ENCODE data around the gene RIPK1. TPM values are rescaled to one million over a fixed set of nuclear protein-coding genes. Genes with fewer than 3 reads are reported as not detected.

RIPK1 gene
- total RNA-seq, 1 experiment from 2014 or later, result 19.1 TPM

DNA sequence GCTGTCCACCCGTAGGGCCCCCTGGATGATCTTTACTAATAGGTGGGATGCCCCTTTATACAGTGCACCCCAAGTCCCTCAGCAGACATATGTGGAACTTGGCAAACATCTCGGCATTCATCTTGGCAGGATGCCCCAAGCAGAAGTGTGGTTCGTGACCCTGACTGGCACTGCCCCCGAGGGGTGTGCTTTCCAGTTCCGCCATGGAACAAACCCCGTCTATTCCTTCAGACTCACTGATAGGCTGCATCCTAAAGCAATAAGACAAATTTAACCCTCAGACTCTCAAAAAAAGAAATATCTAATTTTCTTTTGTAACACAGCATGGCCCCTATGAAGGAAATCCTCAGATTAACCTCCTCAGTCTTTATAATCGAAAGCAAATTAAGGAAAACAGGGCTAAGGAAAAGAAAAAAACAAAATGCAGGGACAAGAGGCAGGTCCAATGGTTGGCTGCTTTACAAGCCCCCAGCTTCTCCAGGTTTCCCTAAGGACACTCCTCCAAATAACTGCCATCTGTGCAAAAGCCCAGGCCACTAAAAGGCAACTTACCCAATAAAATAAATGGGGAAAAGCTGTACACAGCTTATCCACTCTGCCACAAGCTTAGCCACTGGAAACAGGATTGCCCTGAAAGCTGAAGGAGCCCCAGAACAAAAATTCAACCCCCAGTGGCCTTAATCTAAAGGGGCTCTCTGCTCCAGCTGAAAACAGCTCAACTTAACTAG lies 30.5 kb upstream of the RIPK1 start:
- RAD21 ChIA-PET (ENCODE audit: low non-redundant PET in 1 of 2, low total read pairs in 2 of 2, uncharacterized antibody in 2 of 2, unreplicated experiment in 2 of 2), result no interaction called here
- no peak for DNase-seq (ENCODE audit: low read depth, low spot score)
- BruUV-seq (replicated peaks), result no TSS peak
- intact Hi-C loops (cut with micrococcal nuclease), result no loop called here
- POLR2A ChIA-PET, result interaction anchor here (0.6 kb wide), 1 partner anchor 75 kb away, joined by 3 read pairs; no protein-coding TSS in a partner anchor
- no peak overlapping the region for H3K9ac ChIP-seq (ENCODE audit: low read length)
- no peak overlapping the region for H2AFZ ChIP-seq (ENCODE audit: low read depth, low read length, poor library complexity, severe bottlenecking)
- H3K4me1 ChIP-seq (ENCODE audit: control insufficient read depth in 1 of 2, insufficient read depth in 2 of 2, low read length in 2 of 2), result no peaks in the 10 kb centered on the region
- no peak overlapping the region for H3K4me2 ChIP-seq (ENCODE audit: low read length)
- no peaks in the 10 kb centered on the region for H3K79me2 ChIP-seq (ENCODE audit: insufficient read depth, low read length)
- no peak overlapping the region for H3K27ac ChIP-seq (ENCODE audit: low read depth, low read length)
- no peak for ATAC-seq
- H3K36me3 ChIP-seq (ENCODE audit: control insufficient read depth in 1 of 2, insufficient read depth in 2 of 2, low read length in 2 of 2), result no peaks in the 10 kb centered on the region
- H4K20me1 ChIP-seq (ENCODE audit: insufficient read depth), result no peaks in the 10 kb centered on the region
- no peaks in the 10 kb centered on the region for H3K27me3 ChIP-seq (ENCODE audit: insufficient read depth, low read length)
- H3K9me3 ChIP-seq (ENCODE audit: control insufficient read depth in 1 of 2, insufficient read depth in 1 of 2, low read depth in 1 of 2, low read length in 2 of 2), result no peaks in the 10 kb centered on the region
- no peak overlapping the region for H3K4me3 ChIP-seq (replicated peaks in 1 of 2; ENCODE audit: low read depth in 1 of 2, low read length in 2 of 2)
- no peaks in the 10 kb centered on the region for H3K9me2 ChIP-seq (ENCODE audit: insufficient read depth)
- no peak for TF ChIP-seq ZNF274 (IDR thresholded peaks at IDR 0.05; ENCODE audit: low read depth, low read length)
- TF ChIP-seq, protein P1, sequence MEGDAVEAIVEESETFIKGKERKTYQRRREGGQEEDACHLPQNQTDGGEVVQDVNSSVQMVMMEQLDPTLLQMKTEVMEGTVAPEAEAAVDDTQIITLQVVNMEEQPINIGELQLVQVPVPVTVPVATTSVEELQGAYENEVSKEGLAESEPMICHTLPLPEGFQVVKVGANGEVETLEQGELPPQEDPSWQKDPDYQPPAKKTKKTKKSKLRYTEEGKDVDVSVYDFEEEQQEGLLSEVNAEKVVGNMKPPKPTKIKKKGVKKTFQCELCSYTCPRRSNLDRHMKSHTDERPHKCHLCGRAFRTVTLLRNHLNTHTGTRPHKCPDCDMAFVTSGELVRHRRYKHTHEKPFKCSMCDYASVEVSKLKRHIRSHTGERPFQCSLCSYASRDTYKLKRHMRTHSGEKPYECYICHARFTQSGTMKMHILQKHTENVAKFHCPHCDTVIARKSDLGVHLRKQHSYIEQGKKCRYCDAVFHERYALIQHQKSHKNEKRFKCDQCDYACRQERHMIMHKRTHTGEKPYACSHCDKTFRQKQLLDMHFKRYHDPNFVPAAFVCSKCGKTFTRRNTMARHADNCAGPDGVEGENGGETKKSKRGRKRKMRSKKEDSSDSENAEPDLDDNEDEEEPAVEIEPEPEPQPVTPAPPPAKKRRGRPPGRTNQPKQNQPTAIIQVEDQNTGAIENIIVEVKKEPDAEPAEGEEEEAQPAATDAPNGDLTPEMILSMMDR (IDR thresholded peaks at IDR 0.05 in 2 of 3, conservative IDR thresholded peaks at IDR 0.05 in 1 of 3; ENCODE audit: borderline replicate concordance in 1 of 3, insufficient read depth in 1 of 3, low read depth in 2 of 3, low read length in 2 of 3), result no peak
- TF ChIP-seq, protein P2, sequence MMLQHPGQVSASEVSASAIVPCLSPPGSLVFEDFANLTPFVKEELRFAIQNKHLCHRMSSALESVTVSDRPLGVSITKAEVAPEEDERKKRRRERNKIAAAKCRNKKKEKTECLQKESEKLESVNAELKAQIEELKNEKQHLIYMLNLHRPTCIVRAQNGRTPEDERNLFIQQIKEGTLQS (IDR thresholded peaks at IDR 0.05), result no peak
- TF ChIP-seq SP1 (IDR thresholded peaks at IDR 0.05; ENCODE audit: low read depth), result no peak
- no peak for TF ChIP-seq FOSL1 (IDR thresholded peaks at IDR 0.05; ENCODE audit: low read depth)
- TF ChIP-seq, protein P3, sequence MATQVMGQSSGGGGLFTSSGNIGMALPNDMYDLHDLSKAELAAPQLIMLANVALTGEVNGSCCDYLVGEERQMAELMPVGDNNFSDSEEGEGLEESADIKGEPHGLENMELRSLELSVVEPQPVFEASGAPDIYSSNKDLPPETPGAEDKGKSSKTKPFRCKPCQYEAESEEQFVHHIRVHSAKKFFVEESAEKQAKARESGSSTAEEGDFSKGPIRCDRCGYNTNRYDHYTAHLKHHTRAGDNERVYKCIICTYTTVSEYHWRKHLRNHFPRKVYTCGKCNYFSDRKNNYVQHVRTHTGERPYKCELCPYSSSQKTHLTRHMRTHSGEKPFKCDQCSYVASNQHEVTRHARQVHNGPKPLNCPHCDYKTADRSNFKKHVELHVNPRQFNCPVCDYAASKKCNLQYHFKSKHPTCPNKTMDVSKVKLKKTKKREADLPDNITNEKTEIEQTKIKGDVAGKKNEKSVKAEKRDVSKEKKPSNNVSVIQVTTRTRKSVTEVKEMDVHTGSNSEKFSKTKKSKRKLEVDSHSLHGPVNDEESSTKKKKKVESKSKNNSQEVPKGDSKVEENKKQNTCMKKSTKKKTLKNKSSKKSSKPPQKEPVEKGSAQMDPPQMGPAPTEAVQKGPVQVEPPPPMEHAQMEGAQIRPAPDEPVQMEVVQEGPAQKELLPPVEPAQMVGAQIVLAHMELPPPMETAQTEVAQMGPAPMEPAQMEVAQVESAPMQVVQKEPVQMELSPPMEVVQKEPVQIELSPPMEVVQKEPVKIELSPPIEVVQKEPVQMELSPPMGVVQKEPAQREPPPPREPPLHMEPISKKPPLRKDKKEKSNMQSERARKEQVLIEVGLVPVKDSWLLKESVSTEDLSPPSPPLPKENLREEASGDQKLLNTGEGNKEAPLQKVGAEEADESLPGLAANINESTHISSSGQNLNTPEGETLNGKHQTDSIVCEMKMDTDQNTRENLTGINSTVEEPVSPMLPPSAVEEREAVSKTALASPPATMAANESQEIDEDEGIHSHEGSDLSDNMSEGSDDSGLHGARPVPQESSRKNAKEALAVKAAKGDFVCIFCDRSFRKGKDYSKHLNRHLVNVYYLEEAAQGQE (IDR thresholded peaks at IDR 0.05; ENCODE audit: low read depth), result no peak
- no peak for TF ChIP-seq ELF1 (IDR thresholded peaks at IDR 0.05; ENCODE audit: borderline replicate concordance, low read depth)
- no peak for TF ChIP-seq TCF7L2 (IDR thresholded peaks at IDR 0.05; ENCODE audit: borderline replicate concordance, extremely low read depth, insufficient read depth, insufficient read length)
- no peak for TF ChIP-seq CBX3 (IDR thresholded peaks at IDR 0.05; ENCODE audit: low read depth)
- TF ChIP-seq POLR2A (IDR thresholded peaks at IDR 0.05; ENCODE audit: borderline replicate concordance, extremely low read depth, insufficient read depth, insufficient read length), result no peak
- no peak for TF ChIP-seq POLR2AphosphoS5 (IDR thresholded peaks at IDR 0.05; ENCODE audit: low read depth, low read length)
- TF ChIP-seq RAD21 (IDR thresholded peaks at IDR 0.05; ENCODE audit: low read depth), result no peak
- TF ChIP-seq CEBPB (IDR thresholded peaks at IDR 0.05; ENCODE audit: low read depth), result no peak
- TF ChIP-seq JUND (IDR thresholded peaks at IDR 0.05), result no peak
- CTCF ChIA-PET, result interaction anchor here (1.9 kb wide), 1 partner anchor 8 kb away, joined by 4 read pairs; no protein-coding TSS in a partner anchor

All from HCT116 (cell line).